ENCODE measurements around the gene EYS.

EYS gene

DNA sequence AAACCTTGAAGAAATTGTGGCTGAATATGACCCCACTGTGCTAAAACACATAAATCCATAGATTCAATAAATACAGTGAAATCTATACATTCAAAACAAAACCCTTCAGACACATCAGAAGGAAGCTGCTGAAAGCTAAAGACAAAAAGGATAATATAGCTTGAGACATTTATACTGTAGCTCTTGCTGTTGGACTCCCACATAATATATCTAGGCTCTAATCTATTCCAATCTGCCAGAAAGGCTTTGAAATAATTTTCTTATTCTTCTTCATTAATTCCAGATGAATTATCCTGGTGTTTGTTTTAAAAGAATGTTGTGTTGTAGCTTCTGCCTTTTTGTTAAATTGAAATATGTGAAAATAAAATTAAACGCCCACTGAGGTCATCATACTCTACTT is 454.0 kb downstream of the EYS start:
- DNase-seq (ENCODE audit: low read depth in 1 of 2, low spot score in 1 of 2): no peak

DNA sequence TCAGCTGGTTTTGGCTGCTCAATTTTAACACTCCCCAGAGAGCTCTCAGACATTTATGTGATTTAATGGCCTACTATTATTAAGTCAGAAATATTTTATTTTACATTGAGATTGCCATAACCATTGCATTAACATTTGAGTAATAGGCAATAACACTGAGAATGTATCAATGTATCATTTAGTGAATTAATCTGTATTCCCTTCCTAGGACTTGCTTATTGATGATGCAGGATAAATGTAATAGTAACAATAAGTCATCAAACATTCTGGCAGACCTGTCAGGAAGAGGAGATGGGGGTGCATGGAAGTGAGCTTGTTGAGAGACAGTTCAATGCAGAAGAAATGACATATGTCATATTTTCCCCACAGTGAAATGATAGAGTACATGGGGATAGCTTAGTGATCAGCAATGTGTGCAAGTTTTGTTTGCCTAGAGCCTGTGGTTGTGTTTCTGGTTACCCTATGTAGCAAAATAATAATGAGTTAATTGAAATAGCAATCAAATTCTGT is 458.9 kb downstream of the EYS start:
- no peak for DNase-seq (ENCODE audit: low read depth in 1 of 2, low spot score in 1 of 2)

GRCh38 chr6:65231616-65232015 is 475.4 kb downstream of the EYS start:
- DNase-seq (ENCODE audit: low read depth in 1 of 2, low spot score in 1 of 2): no peak

DNA sequence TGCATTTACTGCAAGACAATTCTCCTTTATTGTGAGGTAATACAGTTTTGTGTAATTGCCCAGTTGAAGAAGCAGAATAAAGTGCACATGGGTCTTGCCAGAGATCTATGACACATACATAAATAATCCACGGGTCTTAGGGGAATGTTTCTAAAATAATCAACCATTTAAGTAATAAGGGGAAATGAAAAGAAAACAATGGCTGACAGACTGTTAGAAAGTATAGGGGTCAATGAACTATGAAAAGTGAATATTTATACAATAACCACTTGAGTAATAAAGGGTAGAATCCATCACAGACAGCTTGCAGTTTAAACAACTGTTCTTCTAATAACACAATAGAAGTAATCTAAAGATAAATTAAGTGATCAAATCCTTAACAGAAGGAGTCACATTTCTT is 477.2 kb downstream of the EYS start:
- no peak for DNase-seq (ENCODE audit: low read depth in 1 of 2, low spot score in 1 of 2)

- no peak for DNase-seq (ENCODE audit: low read depth in 1 of 2, low spot score in 1 of 2)
Observed at GRCh38 chr6:65221153-65221552, 485.9 kb downstream of the EYS start.

- no peak for DNase-seq (ENCODE audit: low read depth in 1 of 2, low spot score in 1 of 2)
Observed at GRCh38 chr6:65202738-65203137, 504.3 kb downstream of the EYS start.

GRCh38 chr6:65199683-65200082 is 507.3 kb downstream of the EYS start:
- no peak for DNase-seq (ENCODE audit: low read depth in 1 of 2, low spot score in 1 of 2)

- DNase-seq (ENCODE audit: low read depth in 1 of 2, low spot score in 1 of 2): no peak
Observed at GRCh38 chr6:65199121-65199520, 507.9 kb downstream of the EYS start.

DNA sequence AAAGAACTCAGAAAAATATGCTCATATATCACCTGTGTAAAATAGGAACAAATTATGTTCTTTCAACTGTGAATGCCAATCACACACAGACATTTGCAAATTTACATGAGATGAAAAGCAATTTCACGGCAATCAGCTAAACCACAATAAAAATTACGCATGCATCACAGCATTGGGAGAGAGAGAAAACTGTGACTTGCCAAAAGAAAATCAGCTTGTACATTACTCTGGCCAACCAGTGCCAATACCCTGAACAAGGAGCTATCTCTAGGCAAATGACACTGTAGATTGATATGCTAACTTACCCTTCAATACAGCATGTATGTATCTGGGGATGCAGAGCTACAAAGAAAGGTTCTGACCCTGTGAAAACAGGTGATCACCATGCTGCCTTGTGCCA is 515.6 kb downstream of the EYS start:
- DNase-seq (ENCODE audit: low read depth in 1 of 2, low spot score in 1 of 2): no peak

DNA sequence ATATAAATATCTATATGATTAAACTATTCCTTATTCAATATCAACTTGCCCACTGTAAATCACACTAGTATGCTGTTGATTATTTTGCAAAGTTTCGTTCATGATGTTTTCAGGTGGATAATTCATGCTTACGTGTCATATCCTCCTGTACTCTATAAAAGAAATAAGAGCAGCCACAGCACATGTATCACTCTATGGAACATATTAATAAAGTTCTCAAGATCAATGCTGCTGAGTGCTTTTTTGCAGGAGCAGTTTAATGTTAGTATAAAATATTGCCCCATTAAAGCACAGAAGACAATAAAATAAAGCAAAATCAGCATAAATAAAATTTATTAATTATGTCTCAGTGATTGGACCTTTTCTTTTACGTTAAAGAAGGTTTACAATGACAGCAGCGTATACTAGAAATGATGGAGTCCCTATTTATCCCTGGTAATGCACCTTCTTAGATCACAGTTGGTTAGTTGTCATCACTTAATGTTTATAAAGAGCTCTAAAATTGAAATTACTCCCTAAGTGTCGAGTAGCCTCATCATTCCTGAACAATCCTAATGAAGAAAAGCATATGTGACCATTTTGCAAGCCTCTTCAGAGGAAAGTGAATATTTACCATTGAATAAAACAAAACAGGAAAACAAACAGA is 517.7 kb downstream of the EYS start:
- no peak for DNase-seq (ENCODE audit: low read depth in 1 of 2, low spot score in 1 of 2)

GRCh38 chr6:65186826-65187225 is 520.2 kb downstream of the EYS start:
- DNase-seq (ENCODE audit: low read depth in 1 of 2, low spot score in 1 of 2): no peak

- no peak for DNase-seq (ENCODE audit: low read depth in 1 of 2, low spot score in 1 of 2)
Observed at GRCh38 chr6:65182681-65183080, 524.3 kb downstream of the EYS start.

DNA sequence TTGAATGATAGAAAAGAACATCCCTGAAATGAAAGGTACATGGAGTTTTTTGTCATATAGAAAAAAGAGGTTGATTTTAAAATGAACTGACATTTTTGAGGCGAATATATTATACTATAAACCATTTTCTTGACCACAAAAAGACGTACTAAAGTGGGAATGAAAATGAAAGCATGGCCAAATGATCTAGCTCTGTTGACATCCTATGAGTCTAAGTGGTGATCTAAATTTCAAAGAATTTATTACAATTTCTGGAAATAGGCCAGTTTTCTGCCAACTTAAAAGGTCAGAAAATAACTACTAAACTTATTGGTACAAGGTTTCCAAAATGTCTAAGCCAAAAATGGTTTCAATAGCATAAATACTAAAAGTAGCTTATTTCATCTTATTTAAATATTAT is 536.8 kb downstream of the EYS start:
- no peak for DNase-seq (ENCODE audit: low read depth in 1 of 2, low spot score in 1 of 2)

DNA sequence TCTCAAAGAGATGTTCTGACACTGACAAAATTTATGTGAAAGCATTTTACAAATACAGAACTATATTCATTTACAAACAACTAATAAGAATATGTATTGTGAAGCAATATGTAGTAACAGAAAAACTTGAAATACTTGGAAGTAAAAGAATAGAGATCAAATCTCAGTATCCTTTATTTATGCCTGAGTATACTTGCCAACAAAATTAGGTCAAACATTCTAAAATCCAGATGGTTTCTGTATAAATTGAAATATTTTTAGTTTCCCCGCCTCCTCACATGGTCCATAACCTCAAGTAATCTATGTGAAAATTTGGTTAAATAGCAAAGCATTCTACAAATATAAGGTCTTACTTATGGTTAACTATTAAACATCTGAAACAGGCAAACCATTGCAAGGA is 545.4 kb downstream of the EYS start:
- DNase-seq (ENCODE audit: low read depth in 1 of 2, low spot score in 1 of 2): no peak

- no peak for DNase-seq (ENCODE audit: low read depth in 1 of 2, low spot score in 1 of 2)
Observed at GRCh38 chr6:65157025-65157424, 550.0 kb downstream of the EYS start.

DNA sequence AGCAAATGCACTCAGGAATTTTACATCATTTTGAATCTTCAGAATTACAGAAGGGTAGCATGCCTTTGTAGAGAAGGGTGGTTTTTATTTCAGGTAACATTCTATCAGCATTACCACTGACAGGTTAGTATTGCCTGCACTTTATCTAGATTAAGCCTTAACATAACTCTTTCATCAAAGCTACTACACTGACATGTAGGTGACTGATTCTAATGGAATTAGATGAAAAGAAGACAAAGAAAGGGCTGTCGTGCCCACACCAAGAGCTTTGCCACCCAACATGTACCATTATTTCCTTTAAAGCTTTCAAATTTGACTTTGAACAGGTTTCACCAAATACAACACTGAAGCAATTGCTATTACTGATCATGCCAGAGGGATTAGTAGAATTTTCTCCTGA is 551.9 kb downstream of the EYS start:
- no peak for DNase-seq (ENCODE audit: low read depth in 1 of 2, low spot score in 1 of 2)

DNA sequence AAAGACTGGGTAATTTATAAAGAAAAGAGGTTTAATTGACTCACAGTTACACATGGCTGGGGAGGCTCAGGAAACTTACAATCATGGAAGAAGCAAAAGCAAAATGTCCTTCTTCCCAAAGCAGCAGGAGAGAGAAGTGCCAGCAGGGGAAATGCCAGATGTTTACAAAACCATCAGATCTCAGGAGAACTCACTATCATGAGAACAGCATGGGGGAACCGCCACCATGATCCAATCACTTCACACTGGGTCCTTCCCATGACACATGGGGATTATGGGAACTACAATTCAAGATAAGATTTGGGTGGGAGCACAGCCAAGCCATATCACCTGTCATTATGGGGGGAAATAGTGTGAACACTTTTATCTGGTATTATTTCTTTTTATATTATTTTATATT is 557.2 kb downstream of the EYS start:
- no peak for DNase-seq (ENCODE audit: low read depth in 1 of 2, low spot score in 1 of 2)

DNA sequence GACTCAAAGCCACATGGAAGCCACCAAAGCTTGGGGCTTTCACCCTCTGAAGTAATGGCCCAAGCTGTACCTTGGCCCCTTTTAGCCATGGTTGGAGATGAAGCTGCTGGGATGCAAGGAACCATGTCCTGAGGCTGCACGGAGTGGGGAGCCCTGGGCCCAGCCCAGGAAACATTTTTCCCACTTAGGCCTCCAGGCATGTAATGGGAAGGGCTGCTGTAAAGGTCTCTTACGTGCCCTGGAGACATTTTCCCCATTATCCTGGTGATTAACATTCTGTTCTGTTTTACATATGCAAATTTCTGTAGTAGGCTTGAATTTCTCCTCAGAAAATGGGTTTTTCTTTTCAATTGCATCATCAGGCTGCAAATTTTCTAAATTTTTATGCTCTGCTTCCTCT is 558.2 kb downstream of the EYS start:
- no peak for DNase-seq (ENCODE audit: low read depth in 1 of 2, low spot score in 1 of 2)

DNA sequence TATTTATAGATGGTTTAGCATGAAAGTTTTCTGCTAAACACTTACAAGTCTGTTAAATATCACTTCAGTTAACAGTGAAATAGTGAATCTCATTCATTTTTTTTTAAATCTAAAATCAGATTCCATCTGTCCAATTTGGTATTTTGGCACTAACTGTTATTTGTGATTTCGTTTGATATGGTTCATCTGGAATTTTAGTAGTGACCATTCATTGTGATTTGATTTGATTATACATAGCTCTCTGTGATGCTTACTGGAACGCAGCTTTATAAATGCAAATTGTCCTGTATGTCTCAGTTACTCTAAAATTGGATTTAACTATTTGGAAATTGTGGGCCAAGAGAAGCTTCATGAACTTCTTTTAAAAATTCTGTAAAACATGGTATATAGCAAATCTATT is 571.5 kb downstream of the EYS start:
- DNase-seq (ENCODE audit: low read depth in 1 of 2, low spot score in 1 of 2): no peak

DNA sequence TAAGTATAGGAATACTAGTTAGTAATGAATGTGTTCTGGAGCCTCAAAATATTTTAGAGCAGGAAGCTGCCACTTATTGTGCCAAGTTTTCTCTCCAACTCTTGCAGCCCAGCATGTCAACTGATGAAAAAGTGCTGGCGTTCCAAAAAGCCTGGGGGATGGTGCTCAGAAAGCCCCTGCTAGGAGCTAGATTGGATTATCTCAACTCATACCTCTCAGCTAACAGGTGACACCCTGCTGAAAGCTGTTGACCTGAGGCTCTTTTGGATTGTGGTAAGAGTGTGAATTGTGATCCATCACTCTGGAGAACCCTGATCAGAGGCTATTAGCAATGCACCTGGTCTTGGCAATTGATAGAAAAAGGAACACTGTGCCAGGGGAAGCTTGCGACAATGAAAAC is 580.4 kb downstream of the EYS start:
- DNase-seq (ENCODE audit: low read depth in 1 of 2, low spot score in 1 of 2): no peak

- DNase-seq (ENCODE audit: low read depth in 1 of 2, low spot score in 1 of 2): no peak
Observed at GRCh38 chr6:65123521-65123920, 583.5 kb downstream of the EYS start.

- DNase-seq (ENCODE audit: low read depth in 1 of 2, low spot score in 1 of 2): no peak
Observed at GRCh38 chr6:65117817-65118409, 589.1 kb downstream of the EYS start.

DNA sequence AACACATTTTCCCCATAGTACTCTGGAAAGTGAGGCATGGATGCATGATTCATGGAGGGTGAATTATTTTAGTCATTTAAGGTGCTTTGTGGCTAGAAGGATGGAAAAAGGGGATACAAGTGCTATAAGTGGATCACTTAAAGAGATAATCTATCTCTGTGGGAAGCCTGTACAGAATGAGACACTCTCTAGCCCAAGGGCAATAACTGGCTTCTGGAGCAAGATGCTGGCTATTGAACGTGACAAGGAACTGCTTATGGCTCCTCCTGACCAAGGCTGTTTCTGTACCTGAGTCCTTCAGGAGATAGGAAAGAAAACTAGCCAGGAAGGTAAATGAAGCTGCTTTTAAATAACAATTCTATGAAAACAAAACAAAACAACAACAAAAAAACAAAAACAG is 590.7 kb downstream of the EYS start:
- no peak for DNase-seq (ENCODE audit: low read depth in 1 of 2, low spot score in 1 of 2)
